22Rv1 (cell line): ENCODE measurements around the gene PARP3.

Source experiments
- CTCF ChIP-seq: fragments of 450-650 bp; IDR thresholded peaks from 2 replicates; pipeline ENCODE4 v1.5.1; 2017; ENCODE audit warnings: mild to moderate bottlenecking
- ZFX ChIP-seq: fragments of 450-650 bp; IDR thresholded peaks from 2 replicates; pipeline ENCODE4 v1.6.1; 2017; ENCODE audit warnings: antibody characterized with exemption, borderline replicate concordance

- TF ChIP-seq CTCF: no peak
- no peak for TF ChIP-seq ZFX
Measured at GRCh38 chr3:51959651-51960050, 17.5 kb downstream of the PARP3 start.
